ENCODE results near the gene SREBF2. TPM values are rescaled to one million over a fixed set of nuclear protein-coding genes. Genes with fewer than 3 reads are reported as not detected.

SREBF2 gene
- polyA plus RNA-seq, 3 donors, result 22.2 to 25.1 (median 24.5) TPM

GRCh38 chr22:41827671-41828070 is 5.2 kb upstream of the SREBF2 start:
- H3K27ac ChIP-seq (ENCODE audit: low read depth in 1 of 2, low read length in 2 of 2), result no peak overlapping the region
- no peak overlapping the region for H3K4me2 ChIP-seq (replicated peaks; ENCODE audit: extremely low read depth, low read length, poor library complexity, severe bottlenecking)
- peaks cover 15 to 41% of the 10 kb centered on the region in 2 donors for H3K36me3 ChIP-seq (replicated peaks in 1 of 2; ENCODE audit: control insufficient read depth in 1 of 2, insufficient read depth in 2 of 2, low read length in 2 of 2)
- no peaks in the 10 kb centered on the region for H3K9me3 ChIP-seq (replicated peaks in 1 of 2; ENCODE audit: control insufficient read depth in 1 of 2, insufficient read depth in 1 of 2, low read length in 2 of 2)
- no peak overlapping the region for H3K9ac ChIP-seq (ENCODE audit: insufficient read depth, low read length, poor library complexity, severe bottlenecking)
- H3K79me2 ChIP-seq (ENCODE audit: insufficient read depth, low read length), result no peaks in the 10 kb centered on the region
- TF ChIP-seq CTCF (IDR thresholded peaks at IDR 0.05), result no peak
- Mint-ChIP-seq H3K27me3 (ENCODE audit: low read depth in 3 of 3) (peaks cover 0 to 3% (median 2%) of the 10 kb centered on the region in 3 donors), H3K36me3 (peaks cover 31 to 37% of the 10 kb centered on the region in 2 donors), H3K9me3 (peaks cover 0 to 2% (median 0%) of the 10 kb centered on the region in 7 donors), H3K4me3 (no peak overlapping the region), H3K4me1 (peaks cover 21% of the 10 kb centered on the region), H3K27ac (no peak overlapping the region)
- H3K27me3 ChIP-seq (ENCODE audit: control insufficient read depth in 2 of 2, insufficient read depth in 2 of 2, low read length in 2 of 2), result no peaks in the 10 kb centered on the region
- intact Hi-C loops (cut with micrococcal nuclease), result no loop called here
- peaks cover 14 to 16% of the 10 kb centered on the region in 2 donors for H3K4me1 ChIP-seq (ENCODE audit: control insufficient read depth in 1 of 2, insufficient read depth in 2 of 2, low read length in 2 of 2)
- DNase-seq, result no peak
- no peaks in the 10 kb centered on the region for H4K20me1 ChIP-seq (ENCODE audit: insufficient read depth, low read length)
- no peak overlapping the region for H3K4me3 ChIP-seq (replicated peaks in 1 of 3; ENCODE audit: low read depth in 2 of 3, low read length in 3 of 3)
- 100% methylated on average over 3 of the region's 6 CpGs for WGBS (ENCODE audit: insufficient coverage)
- no peak overlapping the region for H2AFZ ChIP-seq (ENCODE audit: insufficient read depth, low read depth, low read length, poor library complexity, severe bottlenecking)

- intact Hi-C loops (cut with micrococcal nuclease), result no loop called here
- peaks cover 27 to 34% of the 10 kb centered on the region in 2 donors for H3K36me3 Mint-ChIP-seq
- no peak overlapping the region for H3K4me3 Mint-ChIP-seq
- 100% methylated on average over 4 of the region's 4 CpGs for WGBS (ENCODE audit: insufficient coverage)
- no peaks in the 10 kb centered on the region for H4K20me1 ChIP-seq (ENCODE audit: insufficient read depth, low read length)
- TF ChIP-seq CTCF (IDR thresholded peaks at IDR 0.05), result no peak
- peaks cover 14 to 19% of the 10 kb centered on the region in 2 donors for H3K4me1 ChIP-seq (ENCODE audit: control insufficient read depth in 1 of 2, insufficient read depth in 2 of 2, low read length in 2 of 2)
- peaks cover 5% of the 10 kb centered on the region for H3K79me2 ChIP-seq (ENCODE audit: insufficient read depth, low read length)
- no peak overlapping the region for H3K27ac ChIP-seq (ENCODE audit: low read depth in 1 of 2, low read length in 2 of 2)
- no peak overlapping the region for H3K9ac ChIP-seq (ENCODE audit: insufficient read depth, low read length, poor library complexity, severe bottlenecking)
- no peak for DNase-seq
- no peak overlapping the region for H3K4me3 ChIP-seq (replicated peaks in 1 of 3; ENCODE audit: low read depth in 2 of 3, low read length in 3 of 3)
- no peaks in the 10 kb centered on the region for H3K27me3 ChIP-seq (ENCODE audit: control insufficient read depth in 2 of 2, insufficient read depth in 2 of 2, low read length in 2 of 2)
- peaks cover 0 to 2% (median 0%) of the 10 kb centered on the region in 7 donors for H3K9me3 Mint-ChIP-seq
- no peak overlapping the region for H2AFZ ChIP-seq (ENCODE audit: insufficient read depth, low read depth, low read length, poor library complexity, severe bottlenecking)
- no peaks in the 10 kb centered on the region for H3K9me3 ChIP-seq (replicated peaks in 1 of 2; ENCODE audit: control insufficient read depth in 1 of 2, insufficient read depth in 1 of 2, low read length in 2 of 2)
- H3K4me1 Mint-ChIP-seq, result peaks cover 21% of the 10 kb centered on the region
- H3K36me3 ChIP-seq (replicated peaks in 1 of 2; ENCODE audit: control insufficient read depth in 1 of 2, insufficient read depth in 2 of 2, low read length in 2 of 2), result peaks cover 13 to 37% of the 10 kb centered on the region in 2 donors
- H3K27ac Mint-ChIP-seq, result peak overlapping the region in 2 of 7 donors; percentile 48 to 68
- no peak overlapping the region for H3K4me2 ChIP-seq (replicated peaks; ENCODE audit: extremely low read depth, low read length, poor library complexity, severe bottlenecking)
- H3K27me3 Mint-ChIP-seq (ENCODE audit: low read depth in 3 of 3), result peaks cover 0 to 3% (median 2%) of the 10 kb centered on the region in 3 donors
Measured at GRCh38 chr22:41828516-41828915, 4.4 kb upstream of the SREBF2 start.

Measured in CD14-positive monocyte (primary cell).